NOMO-1 treated with DMSO at 0.1 percent for 48 hours (cell line): Measurements from ENCODE around the gene MRPL1.
A peak's percentile ranks its signal among the peaks of the same experiment; 100 is the strongest.

Source experiments
- DNase-seq: peaks from one replicate; lab custom pipeline; 2025; ENCODE audit not compliant: unreplicated experiment; lab: John Stamatoyannopoulos, UW

Gene MRPL1

GRCh38 chr4:77862478-77863216 is at the start of gene MRPL1:
Gene MRPL1, plus strand, starts transcription at chr4:77862830. Its CDS starts 19 bp downstream, at chr4:77862849.
- DNase-seq = peak; percentile 98

- DNase-seq = no peak
These were observed 47.0 kb upstream of the MRPL1 start for GRCh38 chr4:77815636-77816035.

- DNase-seq = no peak
These were observed 46.1 kb upstream of the MRPL1 start for GRCh38 chr4:77816546-77816945.

GRCh38 chr4:77817304-77818072 is 45.1 kb upstream of the MRPL1 start:
- no peak for DNase-seq

- peak; percentile 85 for DNase-seq
These were observed 44.5 kb upstream of the MRPL1 start for GRCh38 chr4:77818073-77818601.

- DNase-seq = peak; percentile 23
These were observed 43.8 kb upstream of the MRPL1 start, which contains the start of gene CNOT6L for GRCh38 chr4:77818602-77819403. Gene CNOT6L, minus strand, starts transcription at chr4:77819368. Its CDS starts 60 bp downstream, at chr4:77819308.

GRCh38 chr4:77819404-77819842 is 43.2 kb upstream of the MRPL1 start:
- DNase-seq = peak; percentile 44

GRCh38 chr4:77819843-77820648 is 42.6 kb upstream of the MRPL1 start:
- DNase-seq = peak; percentile 79

- DNase-seq = peak; percentile 48
These were observed 41.7 kb upstream of the MRPL1 start for GRCh38 chr4:77820649-77821561.

- DNase-seq = peak; percentile 64
These were observed 40.9 kb upstream of the MRPL1 start for GRCh38 chr4:77821775-77822174.

GRCh38 chr4:77826275-77826674 is 36.4 kb upstream of the MRPL1 start:
- no peak for DNase-seq

- DNase-seq = no peak
These were observed 35.3 kb upstream of the MRPL1 start for GRCh38 chr4:77827343-77827742.

GRCh38 chr4:77833126-77833724 is 29.4 kb upstream of the MRPL1 start:
- DNase-seq = no peak

- no peak for DNase-seq
These were observed 28.2 kb upstream of the MRPL1 start for GRCh38 chr4:77834403-77834802.

GRCh38 chr4:77843628-77844027 is 19.0 kb upstream of the MRPL1 start:
- DNase-seq = no peak

GRCh38 chr4:77844363-77844762 is 18.3 kb upstream of the MRPL1 start:
- DNase-seq = no peak

GRCh38 chr4:77845400-77845799 is 17.2 kb upstream of the MRPL1 start:
- DNase-seq = no peak

GRCh38 chr4:77845929-77846328 is 16.7 kb upstream of the MRPL1 start:
- no peak for DNase-seq

GRCh38 chr4:77848508-77848907 is 14.1 kb upstream of the MRPL1 start:
- DNase-seq = no peak
